Activated CD8-positive, alpha-beta memory T cell treated with anti-CD3 and anti-CD28 coated beads, Interleukin-2, amount 10 ng/mL, durations not matched to agents 7 days and 5 days (primary cell): ENCODE data around the gene DMD. TPM values are rescaled to one million over a fixed set of nuclear protein-coding genes. Genes with fewer than 3 reads are reported as not detected.
"Not testable (repeated sequence)": the region's sequence is repeated elsewhere in the genome, so short reads cannot be mapped to it uniquely, and the experiment has no call there.

Experiments used
- ATAC-seq: fragments of 150-1000 bp; cut with Tn5 transposase; one replicate; pipeline ENCODE4 v1.10.0; 2021; ENCODE audit warnings: moderate library complexity
- CTCF ChIA-PET: fragments of 350-600 bp; sonication (Branson Sonifier 250); formaldehyde crosslinking; loops from one replicate; lab custom pipeline; 2021; ENCODE audit warnings: antibody characterized with exemption; lab: Charles Lee
- DNase-seq: peaks from one replicate; pipeline ENCODE4 v3.0.0-alpha.2; 2020
- H3K27ac Mint-ChIP-seq: one replicate; pipeline ENCODE4 v1.8.0; 2021; ENCODE audit warnings: mild to moderate bottlenecking, mixed read lengths
- H3K27me3 Mint-ChIP-seq: one replicate; pipeline ENCODE4 v1.8.0; 2021; ENCODE audit warnings: mixed read lengths
- H3K36me3 Mint-ChIP-seq: one replicate; pipeline ENCODE4 v1.8.0; 2021; ENCODE audit warnings: mild to moderate bottlenecking, mixed read lengths
- H3K4me1 Mint-ChIP-seq: one replicate; pipeline ENCODE4 v1.8.0; 2021; ENCODE audit warnings: mixed read lengths
- H3K4me3 Mint-ChIP-seq: one replicate; pipeline ENCODE4 v1.8.0; 2021; ENCODE audit warnings: mild to moderate bottlenecking, moderate library complexity, mixed read lengths
- H3K9me3 Mint-ChIP-seq: one replicate; pipeline ENCODE4 v1.8.0; 2022; ENCODE audit warnings: low read depth, mixed read lengths
- total RNA-seq, 2 experiments: library from RNA; stranded (reverse); gene quantifications; one replicate each; pipeline ENCODE4 v1.2.3, GENCODE V29; 2021

The DMD gene
- total RNA-seq, 2 experiments from 2014 or later: 0.32 to 8.4 TPM

DNA sequence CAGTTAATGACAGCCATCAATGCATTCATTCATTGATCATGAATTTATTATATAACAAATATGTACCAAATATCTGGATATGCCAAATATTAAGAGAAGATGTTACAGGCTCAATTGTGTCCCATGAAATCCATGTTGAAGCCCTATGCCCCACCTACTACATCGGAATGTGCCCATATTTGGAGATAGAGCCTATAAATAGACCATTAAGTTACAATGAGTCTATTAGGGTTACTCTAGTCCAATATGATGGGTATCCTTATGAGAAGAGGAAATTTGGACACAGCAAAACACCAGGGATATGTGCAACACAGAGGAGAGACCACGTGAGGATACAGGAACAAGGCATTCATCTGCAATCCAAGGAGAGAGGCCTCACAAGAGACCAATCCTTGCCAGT, 634.5 kb downstream of the DMD start:
- ATAC-seq: no peak
- H3K27ac Mint-ChIP-seq: no peak overlapping the region
- CTCF ChIA-PET: no interaction called here

DNA sequence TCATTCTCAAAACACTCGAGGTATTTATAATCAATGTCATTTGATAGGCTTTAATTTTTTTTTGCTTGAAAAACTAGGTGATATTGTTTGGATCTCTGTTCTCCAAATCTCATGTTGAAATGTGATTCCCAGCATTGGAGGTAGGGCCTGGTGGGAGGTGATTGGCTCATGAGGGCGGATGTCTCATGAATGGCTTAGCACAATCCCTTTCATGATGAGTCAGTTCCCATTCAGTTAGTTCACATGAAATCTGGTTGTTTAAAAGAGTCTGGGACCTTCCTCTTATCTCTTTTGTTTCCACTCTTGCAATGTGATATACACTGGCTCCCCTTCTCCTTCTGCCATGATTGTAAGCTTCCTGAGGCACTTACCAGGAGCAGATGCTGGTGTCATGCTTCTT, 638.7 kb downstream of the DMD start:
- no peaks in the 10 kb centered on the region for H3K27me3 Mint-ChIP-seq
- no peak for ATAC-seq
- no peak for DNase-seq
- H3K36me3 Mint-ChIP-seq: no peaks in the 10 kb centered on the region
- CTCF ChIA-PET: no interaction called here
- no peaks in the 10 kb centered on the region for H3K4me1 Mint-ChIP-seq
- H3K4me3 Mint-ChIP-seq: no peak overlapping the region
- no peaks in the 10 kb centered on the region for H3K9me3 Mint-ChIP-seq
- H3K27ac Mint-ChIP-seq: no peak overlapping the region

More for the DNA sequence above, 634.5 kb downstream of the DMD start:
- Mint-ChIP-seq H3K4me1 (no peaks in the 10 kb centered on the region), H3K27me3 (no peaks in the 10 kb centered on the region), H3K36me3 (no peaks in the 10 kb centered on the region), H3K9me3 (no peaks in the 10 kb centered on the region), H3K4me3 (no peak overlapping the region)
- no peak for DNase-seq

DNA sequence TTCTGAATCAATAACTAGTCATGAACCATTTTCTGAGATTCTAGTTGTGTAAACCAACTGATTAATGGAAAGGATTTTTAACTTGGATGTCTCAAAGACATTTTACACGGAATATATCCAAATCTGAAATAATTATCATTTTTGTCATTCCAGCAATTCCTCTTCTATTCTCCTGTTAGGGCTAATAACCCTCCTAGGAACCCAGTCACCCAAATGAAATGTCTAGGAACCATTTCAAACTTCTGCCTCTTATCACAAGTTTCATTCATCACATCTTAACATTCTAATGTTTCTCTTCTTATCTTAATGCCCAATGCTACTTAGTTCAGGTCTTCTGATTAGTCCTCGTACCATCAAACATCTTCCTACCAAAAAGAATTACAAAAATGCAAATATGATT, 639.8 kb downstream of the DMD start:
- no peaks in the 10 kb centered on the region for H3K4me1 Mint-ChIP-seq

DNA sequence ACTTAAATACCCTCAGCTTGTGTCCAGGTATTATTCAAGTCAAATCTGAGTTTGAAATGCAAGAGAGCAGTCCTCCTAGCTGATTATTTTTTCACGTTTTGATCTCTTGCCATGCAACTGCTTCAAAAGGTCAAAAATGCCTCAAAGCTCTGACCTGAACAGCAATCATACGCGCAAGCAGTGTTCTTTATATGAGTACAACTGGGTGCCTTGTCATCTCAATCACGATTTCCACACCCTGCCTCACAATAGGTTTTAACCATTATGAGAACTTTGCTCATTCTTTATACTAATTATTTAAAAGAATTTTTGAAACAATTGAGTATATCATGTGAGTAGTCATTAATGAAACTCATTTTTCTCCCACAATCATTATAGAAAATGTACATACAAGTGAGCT, 649.1 kb downstream of the DMD start:
- Mint-ChIP-seq H3K9me3 (peaks cover 3% of the 10 kb centered on the region), H3K4me3 (no peak overlapping the region), H3K27me3 (no peaks in the 10 kb centered on the region), H3K36me3 (no peaks in the 10 kb centered on the region), H3K4me1 (no peaks in the 10 kb centered on the region), H3K27ac (no peak overlapping the region)
- ATAC-seq (no peak), DNase-seq (no peak)
- CTCF ChIA-PET: no interaction called here

More for the DNA sequence above, 639.8 kb downstream of the DMD start:
- Mint-ChIP-seq H3K27ac (no peak overlapping the region), H3K4me3 (no peak overlapping the region), H3K27me3 (no peaks in the 10 kb centered on the region), H3K9me3 (no peaks in the 10 kb centered on the region), H3K36me3 (no peaks in the 10 kb centered on the region)
- CTCF ChIA-PET: no interaction called here
- ATAC-seq (no peak), DNase-seq (no peak)

- ATAC-seq (no peak), DNase-seq (no peak)
- CTCF ChIA-PET: no interaction called here
- Mint-ChIP-seq H3K36me3 (no peaks in the 10 kb centered on the region), H3K9me3 (no peaks in the 10 kb centered on the region), H3K27me3 (no peaks in the 10 kb centered on the region), H3K4me3 (no peak overlapping the region), H3K4me1 (no peaks in the 10 kb centered on the region), H3K27ac (no peak overlapping the region)
Measured at GRCh38 chrX:32545101-32545500, 666.2 kb downstream of the DMD start.

DNA sequence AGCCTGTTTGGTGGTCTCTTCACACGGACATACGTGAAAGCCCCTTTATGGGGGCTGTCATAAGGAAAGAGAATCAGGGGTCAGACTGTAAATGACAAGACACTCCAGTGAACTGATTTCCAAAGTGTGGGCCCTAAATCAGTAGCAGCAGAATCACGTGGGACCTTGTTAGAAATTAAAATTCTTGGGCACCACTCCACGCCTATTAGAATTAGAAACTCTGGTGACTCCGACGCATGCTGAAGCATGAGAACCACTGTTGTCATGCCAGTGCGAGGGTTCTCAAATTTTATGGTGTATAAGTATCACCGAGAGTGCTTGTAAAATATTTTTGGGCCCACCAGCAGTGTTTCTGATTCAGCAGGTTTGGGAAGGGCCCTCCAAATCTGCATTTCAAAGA, 672.8 kb downstream of the DMD start:
- Mint-ChIP-seq H3K9me3 (peaks cover 3% of the 10 kb centered on the region), H3K27ac (no peak overlapping the region), H3K27me3 (no peaks in the 10 kb centered on the region), H3K4me1 (no peaks in the 10 kb centered on the region), H3K36me3 (no peaks in the 10 kb centered on the region), H3K4me3 (no peak overlapping the region)
- ATAC-seq: no peak
- CTCF ChIA-PET: no interaction called here
- DNase-seq: no peak

DNA sequence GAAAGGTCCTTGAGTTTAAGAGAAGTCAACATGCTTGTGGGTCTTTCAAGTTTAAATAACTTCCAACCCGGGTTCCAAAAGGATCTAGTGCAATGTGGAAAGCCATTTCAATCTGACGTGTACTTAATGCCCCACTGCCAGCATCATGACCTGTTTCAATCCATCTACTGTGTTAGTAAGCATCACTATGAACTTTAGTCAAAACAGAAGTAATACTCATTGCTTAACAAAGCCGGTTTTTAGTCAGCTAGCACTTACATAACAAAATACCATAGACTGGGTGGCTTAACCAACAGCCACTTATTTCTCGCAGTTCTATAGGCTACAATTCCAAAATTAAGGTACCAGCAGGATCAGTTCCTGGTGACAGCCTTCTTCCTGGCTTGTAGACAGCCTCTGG, 677.5 kb downstream of the DMD start:
- Mint-ChIP-seq H3K4me1 (no peaks in the 10 kb centered on the region), H3K27me3 (no peaks in the 10 kb centered on the region), H3K36me3 (no peaks in the 10 kb centered on the region), H3K9me3 (peaks cover 3% of the 10 kb centered on the region), H3K27ac (no peak overlapping the region), H3K4me3 (no peak overlapping the region)
- ATAC-seq: no peak
- DNase-seq: no peak
- CTCF ChIA-PET: no interaction called here

- Mint-ChIP-seq H3K27me3 (no peaks in the 10 kb centered on the region), H3K27ac (no peak overlapping the region), H3K9me3 (peaks cover 1% of the 10 kb centered on the region), H3K36me3 (no peaks in the 10 kb centered on the region), H3K4me1 (no peaks in the 10 kb centered on the region), H3K4me3 (no peak overlapping the region)
- DNase-seq (no peak), ATAC-seq (no peak)
- CTCF ChIA-PET: no interaction called here
Measured at GRCh38 chrX:32532262-32532661, 679.1 kb downstream of the DMD start.

DNA sequence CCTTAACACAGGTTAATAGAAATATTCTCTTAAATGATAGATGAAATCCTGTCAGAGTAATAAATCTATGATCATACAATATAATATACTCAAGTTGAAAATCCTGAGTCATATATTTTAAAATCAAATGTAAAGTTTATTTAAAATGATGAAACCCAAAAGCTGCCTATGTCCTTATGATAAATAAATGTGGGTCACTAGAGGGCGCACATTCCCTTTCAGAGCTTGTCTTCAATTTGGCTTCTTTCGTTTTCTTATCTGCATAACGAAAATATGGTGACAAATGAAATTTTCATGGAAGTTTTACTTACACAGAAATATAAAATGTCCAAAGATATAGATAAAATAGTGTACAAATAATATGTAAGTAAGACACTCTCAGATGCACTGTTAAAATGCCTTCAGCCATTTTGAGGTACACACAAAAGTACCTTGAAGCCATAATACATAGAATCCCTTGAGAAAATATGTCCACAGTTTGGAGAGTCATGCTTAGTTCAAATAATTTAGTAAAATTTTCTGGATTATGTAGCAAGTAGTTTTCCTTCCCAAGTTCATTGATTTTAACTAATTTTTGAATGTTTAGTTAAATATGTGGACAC, 680.4 kb downstream of the DMD start:
- CTCF ChIA-PET: interaction anchor here (1.5 kb wide), 1 partner anchor 904 kb away, joined by 3 read pairs; no protein-coding TSS in a partner anchor
- DNase-seq (no peak), ATAC-seq (no peak)
- Mint-ChIP-seq H3K4me1 (no peaks in the 10 kb centered on the region), H3K27ac (no peak overlapping the region), H3K27me3 (no peaks in the 10 kb centered on the region), H3K36me3 (no peaks in the 10 kb centered on the region), H3K9me3 (no peaks in the 10 kb centered on the region), H3K4me3 (no peak overlapping the region)

- not testable (repeated sequence) for H3K4me3 Mint-ChIP-seq, H3K4me1 Mint-ChIP-seq, H3K9me3 Mint-ChIP-seq, DNase-seq, H3K36me3 Mint-ChIP-seq, H3K27me3 Mint-ChIP-seq, ATAC-seq, H3K27ac Mint-ChIP-seq
- CTCF ChIA-PET: interaction anchor here (0.7 kb wide), 1 partner anchor 12 kb away, joined by 3 read pairs; no protein-coding TSS in a partner anchor
Measured at GRCh38 chrX:32528451-32528850, 682.9 kb downstream of the DMD start.

GRCh38 chrX:32525234-32525633, 686.1 kb downstream of the DMD start:
- H3K27me3 Mint-ChIP-seq: no peaks in the 10 kb centered on the region
- H3K4me1 Mint-ChIP-seq: no peaks in the 10 kb centered on the region
- ATAC-seq (no peak), DNase-seq (no peak)
- H3K36me3 Mint-ChIP-seq: no peaks in the 10 kb centered on the region
- H3K9me3 Mint-ChIP-seq: no peaks in the 10 kb centered on the region
- H3K4me3 Mint-ChIP-seq: no peak overlapping the region
- H3K27ac Mint-ChIP-seq: no peak overlapping the region
- CTCF ChIA-PET: no interaction called here

- Mint-ChIP-seq H3K4me3 (no peak overlapping the region), H3K4me1 (no peaks in the 10 kb centered on the region), H3K36me3 (no peaks in the 10 kb centered on the region), H3K27me3 (no peaks in the 10 kb centered on the region), H3K9me3 (no peaks in the 10 kb centered on the region), H3K27ac (no peak overlapping the region)
- ATAC-seq: no peak
- DNase-seq: no peak
- CTCF ChIA-PET: no interaction called here
Measured at GRCh38 chrX:32524385-32524784, 687.0 kb downstream of the DMD start.

GRCh38 chrX:32520789-32521188, 690.6 kb downstream of the DMD start:
- H3K4me3 Mint-ChIP-seq: no peak overlapping the region
- H3K4me1 Mint-ChIP-seq: no peaks in the 10 kb centered on the region
- CTCF ChIA-PET: no interaction called here
- no peak for ATAC-seq
- no peaks in the 10 kb centered on the region for H3K9me3 Mint-ChIP-seq
- no peaks in the 10 kb centered on the region for H3K36me3 Mint-ChIP-seq
- no peak for DNase-seq
- no peaks in the 10 kb centered on the region for H3K27me3 Mint-ChIP-seq
- H3K27ac Mint-ChIP-seq: no peak overlapping the region

DNA sequence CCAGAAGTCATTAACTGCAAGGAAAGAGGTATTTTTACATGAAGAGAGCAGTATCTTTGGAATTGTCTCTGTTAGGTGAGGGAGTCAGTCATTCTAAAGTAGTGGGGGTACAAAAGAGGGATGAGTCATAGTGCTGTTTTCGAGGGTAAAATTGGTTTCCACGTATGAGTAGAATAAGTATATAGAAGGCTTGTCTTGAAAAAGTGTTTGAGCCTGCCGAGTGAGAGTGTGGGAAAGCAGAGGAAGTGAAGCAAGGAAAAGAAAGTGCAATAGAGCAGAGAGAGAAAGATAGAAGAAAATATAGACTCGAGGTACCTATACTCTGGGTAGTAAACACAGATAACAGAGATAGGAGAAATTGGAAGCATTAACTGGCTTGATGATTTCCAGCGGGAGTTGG, 696.4 kb downstream of the DMD start:
- DNase-seq (no peak), ATAC-seq (no peak)
- no peak overlapping the region for H3K27ac Mint-ChIP-seq
- CTCF ChIA-PET: no interaction called here
- no peaks in the 10 kb centered on the region for H3K36me3 Mint-ChIP-seq
- no peak overlapping the region for H3K4me3 Mint-ChIP-seq
- no peaks in the 10 kb centered on the region for H3K9me3 Mint-ChIP-seq
- H3K4me1 Mint-ChIP-seq: no peaks in the 10 kb centered on the region
- H3K27me3 Mint-ChIP-seq: no peaks in the 10 kb centered on the region

GRCh38 chrX:32501606-32502005, 709.7 kb downstream of the DMD start:
- CTCF ChIA-PET: no interaction called here
- Mint-ChIP-seq H3K36me3 (no peaks in the 10 kb centered on the region), H3K4me1 (no peaks in the 10 kb centered on the region), H3K4me3 (no peak overlapping the region), H3K27ac (no peak overlapping the region), H3K27me3 (no peaks in the 10 kb centered on the region), H3K9me3 (no peaks in the 10 kb centered on the region)
- ATAC-seq (no peak), DNase-seq (no peak)
